Activated CD4-positive, alpha-beta T cell treated with anti-CD3 and anti-CD28 coated beads, Interleukin-2, amount 50 U/mL, for 48 hours (primary cell): ENCODE measurements around the gene TTLL3.
"Not testable (repeated sequence)": the region's sequence is repeated elsewhere in the genome, so short reads cannot be mapped to it uniquely, and the experiment has no call there.

Source experiments
- DNase-seq, 2 experiments: peaks; one replicate each; pipeline ENCODE4 v3.0.0-alpha.2; 2020

Gene TTLL3

GRCh38 chr3:9809615-9810432, at the start of gene TTLL3:
TSS of gene TTLL3 (plus strand) at chr3:9810262. CDS start at chr3:9810662, 400 bp downstream.
- DNase-seq, result peak; percentile 56 to 59

GRCh38 chr3:9760779-9761505, 49.1 kb upstream of the TTLL3 start:
- DNase-seq, result no peak

- no peak for DNase-seq
Measured at GRCh38 chr3:9761919-9762318, 48.1 kb upstream of the TTLL3 start.

- DNase-seq, result no peak
Measured at GRCh38 chr3:9762871-9763270, 47.2 kb upstream of the TTLL3 start.

- DNase-seq, result no peak
Measured at GRCh38 chr3:9765865-9766264, 44.2 kb upstream of the TTLL3 start.

GRCh38 chr3:9767418-9767817, 42.6 kb upstream of the TTLL3 start:
- no peak for DNase-seq

- DNase-seq, result no peak
Measured at GRCh38 chr3:9768141-9768775, 41.8 kb upstream of the TTLL3 start.

- no peak for DNase-seq
Measured at GRCh38 chr3:9769012-9769411, 41.0 kb upstream of the TTLL3 start.

- DNase-seq, result peak; percentile 75 to 79
Measured at GRCh38 chr3:9769426-9770275, 40.4 kb upstream of the TTLL3 start, which contains the start of gene CAMK1. TSS of gene CAMK1 (minus strand) at chr3:9769947. CDS start at chr3:9767749, 2,198 bp downstream.

- no peak for DNase-seq
Measured at GRCh38 chr3:9770276-9770812, 39.7 kb upstream of the TTLL3 start.

- DNase-seq, result not testable (repeated sequence)
Measured at GRCh38 chr3:9771007-9771406, 39.1 kb upstream of the TTLL3 start.

GRCh38 chr3:9776896-9777693, 33.0 kb upstream of the TTLL3 start:
- DNase-seq, result peak in 1 of 2 experiments; percentile 32

- peak in 1 of 2 experiments; percentile 50 for DNase-seq
Measured at GRCh38 chr3:9777694-9778021, 32.4 kb upstream of the TTLL3 start.

GRCh38 chr3:9778143-9779074, 31.7 kb upstream of the TTLL3 start:
- peak; percentile 71 to 78 for DNase-seq

GRCh38 chr3:9779075-9779593, 30.9 kb upstream of the TTLL3 start:
- no peak for DNase-seq

GRCh38 chr3:9779721-9780457, 30.2 kb upstream of the TTLL3 start:
- peak; percentile 45 to 57 for DNase-seq

- DNase-seq, result peak in 1 of 2 experiments; percentile 31
Measured at GRCh38 chr3:9780458-9780812, 29.6 kb upstream of the TTLL3 start.

GRCh38 chr3:9780910-9781309, 29.2 kb upstream of the TTLL3 start:
- no peak for DNase-seq

GRCh38 chr3:9781551-9781950, 28.5 kb upstream of the TTLL3 start:
- no peak for DNase-seq
